ENCODE measurements around the gene NUDT16.
A peak's percentile ranks its signal among the peaks of the same experiment; 100 is the strongest.
"Not testable (repeated sequence)": the region's sequence is repeated elsewhere in the genome, so short reads cannot be mapped to it uniquely, and the experiment has no call there.

The NUDT16 gene

GRCh38 chr3:131381445-131382291, at the start of gene NUDT16:
Gene NUDT16, plus strand, starts transcription at chr3:131381774. Its CDS starts 31 bp downstream, at chr3:131381805.
- peak; percentile 95 for DNase-seq

- DNase-seq = no peak
These were observed 42.5 kb upstream of the NUDT16 start for GRCh38 chr3:131338948-131339640.

- DNase-seq = no peak
These were observed 39.8 kb upstream of the NUDT16 start for GRCh38 chr3:131341761-131342160.

GRCh38 chr3:131348911-131349310, 32.7 kb upstream of the NUDT16 start:
- no peak for DNase-seq

GRCh38 chr3:131349454-131349853, 32.1 kb upstream of the NUDT16 start:
- DNase-seq = no peak

GRCh38 chr3:131349946-131350347, 31.6 kb upstream of the NUDT16 start:
- no peak for DNase-seq

GRCh38 chr3:131350506-131350905, 31.1 kb upstream of the NUDT16 start:
- DNase-seq = no peak

- no peak for DNase-seq
These were observed 28.3 kb upstream of the NUDT16 start for GRCh38 chr3:131353016-131353877.

GRCh38 chr3:131353986-131354385, 27.6 kb upstream of the NUDT16 start:
- DNase-seq = no peak

GRCh38 chr3:131356006-131356595, 25.5 kb upstream of the NUDT16 start:
- DNase-seq = no peak

- DNase-seq = no peak
These were observed 24.3 kb upstream of the NUDT16 start for GRCh38 chr3:131357275-131357674.

- no peak for DNase-seq
These were observed 21.3 kb upstream of the NUDT16 start for GRCh38 chr3:131360191-131360755.

GRCh38 chr3:131361066-131361463, 20.5 kb upstream of the NUDT16 start:
- not testable (repeated sequence) for DNase-seq

- no peak for DNase-seq
These were observed 19.8 kb upstream of the NUDT16 start for GRCh38 chr3:131361464-131362421.

GRCh38 chr3:131363275-131363674, 18.3 kb upstream of the NUDT16 start:
- no peak for DNase-seq

GRCh38 chr3:131370935-131371687, 10.5 kb upstream of the NUDT16 start:
- DNase-seq = no peak

- no peak for DNase-seq
These were observed 9.9 kb upstream of the NUDT16 start for GRCh38 chr3:131371688-131372066.

GRCh38 chr3:131374741-131375140, 6.8 kb upstream of the NUDT16 start:
- no peak for DNase-seq

GRCh38 chr3:131380821-131381444, 641 bp upstream of the NUDT16 start:
- not testable (repeated sequence) for DNase-seq

All from NCI-H526 treated with DMSO at 0.1 percent for 48 hours (cell line).